HG03060 (cell line): ENCODE results near the gene CYFIP1.

Experiments used
- ATAC-seq: cut with Tn5 transposase; IDR thresholded peaks from one replicate; pipeline ENCODE4 v1.9.1; 2021; ENCODE audit warnings: low read depth, moderate number of reproducible peaks; ENCODE audit not compliant: unreplicated experiment

The CYFIP1 gene

DNA sequence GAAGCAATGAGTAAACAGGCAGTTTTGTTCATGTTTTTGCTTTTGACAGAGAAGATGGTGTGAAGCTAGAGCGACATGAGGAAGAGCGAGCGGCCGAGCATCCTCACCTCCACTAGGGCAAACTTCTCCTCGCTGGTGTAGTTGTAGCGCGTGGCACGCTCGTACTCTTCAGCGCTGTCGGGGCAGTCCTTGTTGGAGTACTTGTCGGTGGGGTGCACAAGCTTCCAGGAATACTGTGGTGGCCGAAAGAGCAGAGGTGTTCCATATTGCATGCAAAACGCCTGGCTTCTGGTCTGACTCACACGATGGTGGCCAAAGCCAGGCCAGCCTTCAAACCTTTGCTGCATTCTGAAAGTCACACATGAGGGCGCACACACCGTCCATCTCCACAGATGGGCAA lies 54.3 kb downstream of the CYFIP1 start:
- ATAC-seq = no peak

DNA sequence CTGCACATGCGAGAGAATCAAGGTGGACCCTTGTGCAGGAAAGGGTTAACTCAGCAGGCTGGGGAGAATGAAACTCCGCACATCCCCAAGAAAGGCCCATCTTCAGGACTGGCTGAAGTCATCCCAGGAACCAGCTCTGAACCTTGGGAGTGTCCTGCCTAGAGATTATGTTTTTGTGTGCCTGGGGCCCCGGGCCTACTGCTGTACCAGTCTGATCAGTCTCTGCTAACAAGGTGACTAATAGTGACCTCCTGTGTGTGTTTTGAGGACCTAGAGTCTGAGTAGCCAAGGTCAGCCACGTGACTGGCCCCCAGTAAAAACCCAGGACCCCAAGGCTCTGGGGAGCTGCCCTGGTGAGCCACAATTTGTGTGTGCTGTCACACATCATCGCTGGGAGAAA lies 58.2 kb downstream of the CYFIP1 start:
- no peak for ATAC-seq

DNA sequence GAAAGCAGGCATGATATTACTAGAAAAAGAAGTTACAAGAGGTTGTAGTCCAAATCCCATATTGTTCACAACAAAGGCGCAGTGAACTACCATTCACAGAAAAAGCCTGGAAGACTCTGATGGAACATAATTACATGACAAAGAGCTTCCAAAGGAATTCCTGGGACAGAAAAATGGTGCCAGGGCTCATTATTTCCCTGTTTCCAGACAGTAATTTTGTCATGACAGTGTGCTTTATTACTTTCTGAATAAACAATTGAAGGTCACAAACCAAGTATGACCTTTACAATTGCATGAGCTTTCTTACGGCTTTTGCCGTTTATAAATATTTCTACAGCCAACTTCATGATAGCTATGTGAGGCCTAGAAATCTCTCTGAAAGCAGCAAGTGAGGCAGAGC lies 61.0 kb downstream of the CYFIP1 start:
- no peak for ATAC-seq

DNA sequence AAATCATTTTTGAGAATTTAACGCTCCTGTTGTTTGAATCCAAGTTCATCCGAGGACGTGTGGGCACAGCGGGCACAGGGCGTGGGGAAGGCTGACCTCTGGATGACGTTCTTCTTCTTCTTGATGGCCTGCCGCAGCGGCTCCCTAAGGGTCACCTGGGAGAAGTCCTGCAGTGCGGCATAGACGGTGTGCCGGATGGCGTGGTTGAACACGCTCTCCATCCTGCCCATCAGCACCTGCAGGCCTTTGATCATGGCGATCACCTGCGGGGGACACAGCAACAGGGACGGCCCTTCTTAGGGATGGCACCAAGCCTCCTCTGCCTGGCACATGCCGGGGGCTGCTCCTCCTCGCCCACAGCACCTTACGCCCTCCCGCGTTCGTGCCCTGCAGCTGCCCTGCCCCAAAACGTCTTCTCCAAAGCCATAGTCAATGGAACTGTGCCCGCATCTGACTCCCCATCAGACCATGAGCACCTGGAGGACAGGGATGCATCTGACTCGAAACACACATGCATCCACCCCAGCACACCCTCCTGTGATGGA lies 61.5 kb downstream of the CYFIP1 start:
- ATAC-seq = no peak

DNA sequence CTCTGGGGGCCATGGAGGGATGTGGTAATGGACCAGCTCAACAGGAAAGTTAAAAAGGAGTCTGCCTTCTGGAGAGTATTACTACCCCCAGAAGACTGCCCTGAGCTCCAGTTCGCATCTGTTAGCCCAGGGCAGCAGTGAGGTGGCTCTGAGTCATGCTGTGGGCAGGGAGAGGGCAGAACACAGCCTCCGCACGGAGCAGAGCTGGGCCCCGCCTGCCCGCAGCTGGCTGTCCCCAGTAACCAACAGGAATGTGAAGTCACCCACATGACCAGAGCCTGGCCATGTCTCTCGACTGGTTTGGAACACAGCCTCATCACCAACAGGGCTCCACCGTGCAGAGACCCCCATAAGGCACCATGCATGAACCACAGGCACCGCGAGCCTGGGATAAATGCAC lies 62.1 kb downstream of the CYFIP1 start:
- no peak for ATAC-seq

DNA sequence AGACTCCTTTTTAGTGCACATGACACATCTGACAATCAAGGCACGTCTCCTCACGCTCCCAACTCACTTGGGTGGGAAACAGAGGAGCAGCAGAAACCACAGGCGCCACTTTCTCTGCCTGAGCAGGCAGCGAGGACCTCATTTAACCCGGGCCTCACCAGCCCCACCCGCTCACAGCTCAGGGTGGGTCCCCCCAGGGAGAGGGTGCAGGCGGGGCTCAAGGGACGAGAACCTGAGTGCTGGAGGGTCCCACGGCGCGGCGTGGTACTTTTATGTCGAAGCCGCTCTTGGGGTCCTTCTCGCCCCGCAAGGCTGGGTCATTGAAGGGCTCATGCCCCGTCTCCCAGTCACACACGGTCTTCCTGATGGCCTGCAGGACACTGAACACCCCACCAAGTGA lies 62.6 kb downstream of the CYFIP1 start:
- ATAC-seq = no peak

DNA sequence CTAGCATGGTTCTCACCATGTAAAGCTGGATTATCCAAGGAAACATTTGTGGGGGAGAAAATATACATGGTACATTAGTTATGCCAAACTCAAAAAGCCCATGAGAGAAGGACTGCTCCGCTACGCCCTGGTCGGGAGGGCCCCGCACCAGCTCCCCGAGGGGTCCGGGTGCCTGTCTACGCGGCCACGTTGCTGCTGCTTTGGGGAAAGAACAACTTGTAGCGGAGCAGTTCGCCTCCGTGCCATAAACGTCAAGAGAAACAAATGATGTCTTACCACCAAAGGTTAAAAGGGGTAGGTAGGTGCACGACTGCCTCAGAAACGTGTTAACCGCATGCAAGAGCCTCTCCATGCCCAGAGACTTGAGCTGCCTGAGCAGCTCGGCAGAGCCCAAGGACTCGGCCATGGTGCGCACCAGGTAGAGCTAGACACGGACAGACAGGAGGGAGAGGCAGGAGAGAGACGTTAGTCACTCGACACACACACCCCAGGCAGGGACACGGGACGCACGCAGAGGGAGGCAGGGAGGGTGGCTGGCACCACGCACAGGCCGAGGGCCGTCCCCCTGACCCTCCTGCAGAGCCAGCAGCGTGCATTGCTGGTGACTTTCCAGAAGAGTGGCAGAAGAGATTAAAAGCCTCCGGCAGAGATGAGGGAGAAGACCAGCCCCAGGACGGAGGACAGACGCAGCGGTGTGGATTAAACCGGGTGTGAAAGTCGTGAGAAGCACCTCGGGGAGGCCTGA lies 63.4 kb downstream of the CYFIP1 start:
- no peak for ATAC-seq

DNA sequence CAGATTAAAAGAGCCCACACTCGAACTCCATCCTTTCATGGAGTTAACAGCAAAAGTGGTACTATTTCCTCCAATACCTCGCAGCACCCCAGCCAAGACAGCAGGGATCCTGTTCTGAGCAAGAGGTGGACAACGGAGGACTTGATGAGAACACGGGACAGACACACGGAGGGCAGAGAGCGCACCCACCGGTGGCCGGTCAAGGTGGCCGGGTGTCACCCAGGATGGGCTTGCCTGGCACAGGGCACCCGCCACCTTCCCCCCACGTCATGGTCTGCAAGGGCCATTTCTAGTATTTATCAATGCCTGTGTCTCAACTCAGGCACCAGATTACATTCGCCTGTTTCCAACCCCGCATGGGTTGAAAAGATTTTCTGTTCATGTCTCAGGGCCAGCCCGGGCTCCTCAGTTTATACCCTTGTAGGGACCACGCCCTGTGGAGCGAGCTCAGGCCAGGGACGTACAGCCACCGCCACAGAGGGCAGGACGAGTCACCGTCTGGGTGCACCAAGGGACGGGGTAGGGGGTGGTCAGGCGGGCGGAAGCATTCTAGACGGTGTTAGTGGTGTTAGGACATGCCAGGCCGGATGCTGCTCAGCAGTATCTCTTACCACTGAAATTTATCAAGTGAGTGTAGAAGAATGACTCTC lies 64.2 kb downstream of the CYFIP1 start:
- ATAC-seq = no peak

DNA sequence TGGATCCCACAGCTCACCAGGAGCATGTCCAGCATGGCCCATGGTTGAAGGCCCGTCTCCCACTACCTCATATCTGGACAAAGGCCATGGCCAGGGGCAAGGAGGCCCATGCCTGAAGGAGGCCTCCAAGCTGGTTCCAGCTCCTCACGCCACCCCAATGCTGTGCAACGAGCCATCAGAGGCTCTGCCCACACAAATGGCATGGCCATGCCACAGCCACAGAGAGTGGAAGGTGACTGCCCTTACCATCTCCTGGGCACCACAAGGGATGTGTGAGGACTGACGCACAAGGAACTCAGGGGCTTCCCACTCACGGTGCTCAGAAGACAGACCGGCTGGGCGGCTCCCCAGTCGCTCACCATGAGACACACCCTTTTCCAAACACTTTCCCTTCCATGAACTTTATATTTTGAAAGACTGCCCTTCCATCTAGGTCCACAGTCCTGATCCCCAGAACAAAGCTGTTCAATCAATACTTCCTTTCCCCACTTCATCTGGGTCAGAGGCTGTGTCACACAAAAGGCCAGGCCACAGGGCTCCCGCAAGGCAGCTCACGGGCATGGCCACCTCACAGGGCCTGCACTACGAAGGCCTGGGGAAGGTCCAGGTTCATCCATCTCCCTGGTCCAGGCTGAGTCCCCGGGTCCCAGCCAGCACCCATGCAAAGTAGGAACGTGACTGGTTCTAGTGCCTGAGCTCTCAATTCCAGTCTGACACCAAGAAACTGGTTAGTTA lies 66.4 kb downstream of the CYFIP1 start:
- ATAC-seq = no peak

DNA sequence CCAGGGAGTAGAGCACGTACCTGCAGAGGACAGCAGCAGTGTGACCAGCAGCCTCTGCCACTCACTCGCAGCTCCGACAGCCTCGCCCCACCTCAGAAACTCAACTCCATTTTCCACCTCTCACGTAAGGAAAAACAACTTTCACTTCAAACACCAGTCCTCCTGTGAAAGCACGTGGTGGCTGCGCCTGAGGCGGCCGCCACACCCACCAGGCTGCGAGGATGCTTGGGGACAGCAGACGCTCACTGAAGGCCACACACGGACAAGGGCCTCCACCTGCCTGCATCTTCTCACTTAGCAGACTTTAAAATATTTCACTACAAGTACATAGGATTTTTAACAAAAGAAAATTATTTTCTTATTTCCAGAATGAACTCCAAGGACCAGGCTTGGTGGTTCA lies 67.9 kb downstream of the CYFIP1 start:
- no peak for ATAC-seq

DNA sequence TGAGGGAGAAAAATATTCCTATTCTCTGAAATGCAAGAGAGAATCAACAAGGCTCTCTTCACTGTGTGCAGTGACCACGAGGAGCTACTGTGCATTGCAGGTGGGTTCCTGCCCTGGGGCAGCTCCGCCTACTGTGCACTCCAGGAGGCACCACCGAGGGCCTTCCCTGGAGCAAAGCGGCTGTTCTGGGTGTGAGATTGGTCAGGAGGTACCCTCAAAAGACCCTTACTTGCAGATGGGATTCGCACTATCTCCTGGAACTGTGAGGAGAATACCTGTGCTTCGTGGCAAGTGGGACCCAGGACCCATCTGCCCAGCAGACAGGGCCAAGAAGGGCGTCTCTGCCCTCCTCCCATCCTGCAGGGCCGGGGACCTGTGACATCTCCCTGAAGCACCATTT lies 68.9 kb downstream of the CYFIP1 start:
- ATAC-seq = no peak

DNA sequence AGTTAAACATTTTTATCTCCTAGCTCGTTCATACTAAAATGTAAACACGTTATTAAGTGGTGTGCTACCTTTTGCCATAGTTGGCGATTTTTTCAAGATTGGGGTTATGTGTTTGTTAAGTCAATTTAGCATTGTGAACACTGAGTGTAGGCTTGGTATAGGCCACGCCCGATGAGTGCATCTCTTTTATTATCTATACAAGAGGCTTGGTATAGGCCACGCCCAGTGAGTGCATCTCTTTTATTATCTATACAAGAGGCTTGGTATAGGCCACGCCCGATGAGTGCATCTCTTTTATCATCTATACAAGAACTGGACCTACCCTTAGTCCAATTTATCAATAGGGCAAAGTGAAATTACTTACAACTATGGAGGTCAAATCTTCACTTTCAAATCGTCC lies 71.3 kb downstream of the CYFIP1 start:
- no peak for ATAC-seq

DNA sequence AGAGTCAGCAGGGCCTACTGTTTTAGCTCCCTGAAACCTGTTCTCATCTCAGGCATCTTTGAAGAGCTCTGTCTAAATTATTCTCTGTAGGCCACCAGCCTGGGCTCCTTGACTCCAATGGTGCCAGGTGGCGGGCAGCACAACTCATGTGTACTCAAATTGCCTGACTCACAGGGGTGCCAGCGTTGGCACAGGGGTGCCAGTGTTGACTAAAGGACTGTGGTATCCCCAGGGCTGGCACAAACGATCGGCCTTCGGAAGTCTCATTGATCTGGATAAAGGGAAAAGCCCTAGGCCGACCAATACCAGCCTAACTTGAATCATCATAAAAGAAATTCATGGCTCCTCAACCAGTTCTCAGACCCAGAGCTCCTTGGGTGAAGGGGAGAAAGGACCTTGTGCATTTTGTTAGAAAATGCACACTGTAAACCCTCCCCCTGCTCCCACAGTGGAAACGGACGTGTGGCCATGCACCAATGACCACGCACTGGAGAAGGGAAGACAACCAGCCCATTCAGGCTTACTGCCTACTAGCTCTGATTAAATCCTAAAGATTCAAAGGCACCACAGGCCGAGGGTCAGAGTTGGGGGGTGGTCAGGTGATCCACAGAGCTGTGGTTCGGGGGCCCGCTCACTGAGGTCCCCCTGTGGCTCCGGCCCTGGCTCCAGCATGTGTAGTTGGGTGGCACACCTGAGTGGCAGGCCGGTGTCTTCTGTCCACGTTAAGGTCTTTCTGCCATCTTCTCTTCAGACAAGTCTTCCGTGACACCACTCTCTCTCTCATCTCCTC lies 72.8 kb downstream of the CYFIP1 start:
- ATAC-seq = no peak

DNA sequence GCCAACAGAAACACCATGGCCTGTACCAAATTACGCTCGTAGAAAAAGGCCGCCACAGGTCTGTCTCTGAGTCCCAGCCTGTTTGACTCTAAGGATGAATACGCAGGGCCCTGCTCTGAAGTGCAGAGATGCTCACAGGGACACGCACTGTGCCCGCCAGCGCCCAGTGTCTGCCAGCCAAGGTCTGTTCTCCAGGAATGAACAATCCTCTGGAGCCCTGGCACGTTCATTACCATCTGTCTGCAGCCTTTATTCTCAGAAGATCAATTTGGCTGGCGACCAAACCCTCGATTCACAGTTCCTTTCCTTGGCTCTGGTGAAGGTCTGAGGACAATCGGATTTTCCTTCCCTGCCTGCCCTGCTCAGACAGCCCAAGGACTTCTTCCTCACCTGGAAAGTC lies 75.4 kb downstream of the CYFIP1 start:
- no peak for ATAC-seq

DNA sequence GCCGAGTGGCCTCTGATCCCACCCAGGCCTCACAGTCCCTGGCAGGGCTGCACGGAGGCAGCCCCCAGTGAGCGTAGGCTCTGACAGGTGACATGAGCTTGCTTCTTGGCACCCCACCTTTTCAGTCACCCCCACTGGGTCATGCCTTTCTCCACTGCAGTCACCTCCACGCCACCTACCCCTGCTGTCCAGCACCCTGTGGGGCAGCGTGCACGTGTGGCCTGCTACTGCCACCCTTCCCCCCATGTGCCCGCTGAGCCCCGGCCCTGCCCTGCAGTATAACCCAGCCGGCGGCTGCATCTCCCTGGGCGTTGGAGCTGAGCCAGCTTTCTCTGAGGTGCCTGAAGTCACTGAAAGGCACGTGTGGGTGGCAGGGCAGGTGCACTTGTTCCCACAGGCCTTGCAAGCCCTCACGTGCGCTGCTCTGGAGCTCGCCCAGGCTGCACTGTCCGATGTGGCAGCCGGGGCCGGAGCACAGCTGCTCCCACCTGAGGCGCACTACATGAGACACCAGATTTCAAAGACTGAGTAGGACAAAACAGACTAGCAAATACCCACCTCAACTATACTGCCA lies 76.1 kb downstream of the CYFIP1 start:
- ATAC-seq = no peak

DNA sequence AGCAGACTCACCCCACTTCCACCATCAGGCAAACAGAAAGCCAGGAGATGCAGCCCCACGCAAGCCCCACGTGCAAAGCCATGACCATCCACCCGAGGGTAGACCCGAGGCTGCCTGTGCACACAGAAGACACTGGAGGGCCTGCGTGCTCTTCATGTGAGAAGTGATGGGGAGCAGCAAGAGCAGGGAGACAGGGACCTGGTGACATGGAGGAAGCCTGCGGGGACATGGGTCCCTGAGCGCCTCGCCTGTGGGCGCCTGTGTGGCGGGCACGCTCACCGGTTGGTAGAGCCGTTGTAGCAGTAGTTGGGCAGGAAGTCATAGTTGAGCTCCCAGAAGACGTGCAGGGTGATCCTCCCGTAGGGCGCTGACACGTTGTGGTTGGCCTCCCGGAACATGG lies 76.7 kb downstream of the CYFIP1 start:
- no peak for ATAC-seq

DNA sequence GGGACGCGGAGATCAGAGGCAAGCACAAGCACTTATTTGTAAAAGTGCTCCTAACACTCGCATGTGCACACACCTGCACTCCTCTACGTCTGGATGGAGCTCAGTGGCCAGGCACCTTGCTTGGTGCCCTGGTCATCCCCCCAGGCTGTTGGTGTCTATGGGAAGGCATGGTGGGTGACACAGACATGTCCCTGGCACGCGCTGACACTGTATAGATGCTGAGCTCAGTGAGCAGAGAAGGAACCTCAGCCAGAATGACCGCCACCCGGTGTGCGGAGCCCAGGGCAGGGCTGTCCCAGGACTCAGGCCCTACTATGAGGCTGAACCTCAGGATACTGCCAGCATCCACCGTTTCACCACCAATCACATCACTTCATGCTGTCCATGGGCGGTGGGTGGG lies 77.2 kb downstream of the CYFIP1 start:
- no peak for ATAC-seq

DNA sequence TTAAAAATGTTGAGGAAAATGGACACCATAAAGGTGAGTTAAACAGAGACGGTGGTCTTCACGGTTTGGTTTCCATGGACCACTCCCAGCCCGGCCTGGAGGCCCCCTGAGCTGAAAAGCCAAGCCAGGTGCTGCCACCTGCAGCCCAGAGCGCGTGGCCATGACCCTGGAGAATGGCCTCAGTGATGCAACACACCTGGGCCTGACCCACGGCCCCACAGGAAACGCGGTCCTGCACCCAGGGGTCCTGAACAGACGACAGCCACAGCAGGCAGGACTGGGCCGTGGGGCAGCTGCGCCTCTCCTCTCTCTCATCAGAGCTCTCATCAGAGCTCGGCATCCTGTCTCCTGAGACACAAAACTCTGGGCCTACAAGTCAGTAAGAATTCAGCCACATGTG lies 77.6 kb downstream of the CYFIP1 start:
- ATAC-seq = no peak

DNA sequence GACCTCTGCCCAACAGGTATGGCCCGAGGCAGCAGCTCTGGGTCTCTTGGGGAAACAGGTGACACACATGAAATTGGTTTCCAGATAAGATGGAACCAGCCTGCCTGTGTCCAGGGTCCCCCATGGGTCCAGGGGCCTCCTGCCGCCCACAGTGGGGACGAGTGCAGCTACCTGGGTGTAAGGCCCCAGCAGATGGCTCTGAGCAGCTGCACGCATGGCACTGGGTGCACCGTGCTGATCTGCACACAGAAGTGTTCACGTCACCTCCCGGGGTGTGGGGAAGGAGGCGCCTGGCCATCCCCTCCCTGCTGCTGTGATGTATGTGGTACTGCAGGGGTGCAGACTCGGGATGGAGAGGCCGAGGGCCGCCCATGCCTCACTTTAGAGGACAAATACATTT lies 78.1 kb downstream of the CYFIP1 start:
- no peak for ATAC-seq

DNA sequence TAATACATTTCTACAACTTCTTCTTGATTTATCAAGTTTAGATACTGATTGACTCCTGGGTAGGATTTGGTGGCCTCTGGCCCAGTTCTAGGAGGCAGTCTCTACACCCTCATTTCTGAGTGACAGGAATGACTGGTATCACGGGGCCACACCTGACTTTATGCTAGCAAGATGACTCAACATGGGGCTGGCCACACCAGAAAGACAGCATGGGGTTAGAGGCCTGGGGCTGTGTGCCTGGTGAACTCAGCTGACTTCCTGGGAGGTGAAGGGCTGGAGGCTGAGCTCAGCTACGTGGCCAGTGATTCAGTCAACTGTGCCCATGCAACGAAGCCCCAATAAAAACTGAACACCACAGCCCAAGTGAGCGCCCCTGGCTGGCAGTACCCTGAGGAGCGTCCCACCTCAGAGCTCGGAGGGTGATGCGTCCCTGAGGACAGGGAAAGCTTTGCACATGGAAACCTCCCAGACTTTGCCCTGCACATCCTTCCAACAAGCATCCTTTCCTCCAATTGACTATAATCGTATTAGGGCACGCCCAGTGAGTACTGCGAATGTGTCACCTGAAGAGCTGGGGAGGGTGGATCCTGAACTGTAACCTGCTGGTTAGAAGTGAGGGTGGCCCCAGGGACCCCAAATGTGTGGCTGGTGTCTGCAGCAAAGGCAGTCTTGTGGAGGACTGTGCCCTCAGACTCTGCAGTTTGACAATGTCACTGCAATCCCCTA lies 84.5 kb downstream of the CYFIP1 start:
- no peak for ATAC-seq
